Colonic mucosa (tissue), 4 donors: Measurements from ENCODE around the gene RIMS3. TPM values are rescaled to one million over a fixed set of nuclear protein-coding genes. Genes with fewer than 3 reads are reported as not detected.

ENCODE experiments used
- DNase-seq: peaks from one replicate; pipeline ENCODE4 v3.0.0-alpha.2; 2020
- H3K27ac ChIP-seq: fragments of 200-600 bp; one replicate; pipeline ENCODE4 v1.8.0; 2021
- H3K27me3 ChIP-seq: fragments of 200-600 bp; one replicate; pipeline ENCODE4 v1.8.0; 2021
- H3K36me3 ChIP-seq: fragments of 200-600 bp; one replicate; pipeline ENCODE4 v1.8.0; 2021
- H3K4me1 ChIP-seq: fragments of 200-600 bp; one replicate; pipeline ENCODE4 v1.8.0; 2021; ENCODE audit warnings: mild to moderate bottlenecking
- H3K4me3 ChIP-seq: fragments of 200-600 bp; one replicate; pipeline ENCODE4 v1.8.0; 2021
- H3K9ac ChIP-seq, 2 donors: one replicate each; pipeline ENCODE4 v1.7.0; 2013; ENCODE audit warnings: control low read depth in 2 of 2, low read depth in 2 of 2, low read length in 2 of 2
- H3K9me3 ChIP-seq: fragments of 200-600 bp; one replicate; pipeline ENCODE4 v1.8.0; 2021
- intact Hi-C: fragments of 100-400 bp; cut with DNase I; formaldehyde crosslinking; loops from one replicate; pipeline ENCODE4 v1.14.1; 2022
- total RNA-seq, 2 donors: library from RNA; stranded (reverse); fragmentation: NEBNext Ultra II Directional in 1 of 2; extraction: Animal tissue kit (Norgen Biotek cat#: 25700) in 1 of 2; gene quantifications; one replicate each; pipeline ENCODE4 v1.2.1, GENCODE V29; 2021
- TF ChIP-seq, protein P1 (sequence below): fragments of 200-600 bp; IDR thresholded peaks from one replicate; pipeline ENCODE4 v1.8.0; 2022; ENCODE audit warnings: antibody characterized with exemption, mild to moderate bottlenecking
- donor health status: healthy.
- donor health status: DM: no; HTN: no; CAD: no.
- donor health status: DM: no; HTN: no; CAD: no.

The RIMS3 gene
- total RNA-seq, 2 donors from 2014 or later, result 7.0 to 9.5 TPM

DNA sequence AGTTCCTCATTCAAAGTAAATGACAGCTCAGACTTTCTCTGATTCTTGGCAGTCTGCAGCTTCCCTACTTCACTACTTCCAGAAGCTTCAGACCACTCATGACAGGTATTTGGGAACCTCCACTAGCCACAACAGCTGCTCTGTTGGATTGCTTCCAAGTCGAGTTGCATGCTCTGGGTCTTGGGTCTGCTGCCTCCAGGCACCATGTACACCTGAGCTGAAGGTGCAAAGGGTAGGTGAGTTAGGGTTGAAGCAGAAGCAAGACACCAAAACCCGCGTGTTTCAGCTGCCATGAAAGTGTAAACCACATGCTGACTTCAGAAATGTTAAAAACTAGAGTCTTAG, 71.3 kb downstream of the RIMS3 start:
- intact Hi-C loops, result no loop called here
- Histone ChIP-seq H3K4me1 (no peaks in the 10 kb centered on the region), H3K27ac (no peak overlapping the region), H3K9me3 (no peaks in the 10 kb centered on the region), H3K27me3 (no peaks in the 10 kb centered on the region), H3K4me3 (no peak overlapping the region), H3K9ac (no peak overlapping the region), H3K36me3 (no peaks in the 10 kb centered on the region)
- no peak for DNase-seq
- TF ChIP-seq, protein P1, sequence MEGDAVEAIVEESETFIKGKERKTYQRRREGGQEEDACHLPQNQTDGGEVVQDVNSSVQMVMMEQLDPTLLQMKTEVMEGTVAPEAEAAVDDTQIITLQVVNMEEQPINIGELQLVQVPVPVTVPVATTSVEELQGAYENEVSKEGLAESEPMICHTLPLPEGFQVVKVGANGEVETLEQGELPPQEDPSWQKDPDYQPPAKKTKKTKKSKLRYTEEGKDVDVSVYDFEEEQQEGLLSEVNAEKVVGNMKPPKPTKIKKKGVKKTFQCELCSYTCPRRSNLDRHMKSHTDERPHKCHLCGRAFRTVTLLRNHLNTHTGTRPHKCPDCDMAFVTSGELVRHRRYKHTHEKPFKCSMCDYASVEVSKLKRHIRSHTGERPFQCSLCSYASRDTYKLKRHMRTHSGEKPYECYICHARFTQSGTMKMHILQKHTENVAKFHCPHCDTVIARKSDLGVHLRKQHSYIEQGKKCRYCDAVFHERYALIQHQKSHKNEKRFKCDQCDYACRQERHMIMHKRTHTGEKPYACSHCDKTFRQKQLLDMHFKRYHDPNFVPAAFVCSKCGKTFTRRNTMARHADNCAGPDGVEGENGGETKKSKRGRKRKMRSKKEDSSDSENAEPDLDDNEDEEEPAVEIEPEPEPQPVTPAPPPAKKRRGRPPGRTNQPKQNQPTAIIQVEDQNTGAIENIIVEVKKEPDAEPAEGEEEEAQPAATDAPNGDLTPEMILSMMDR, result no peak

DNA sequence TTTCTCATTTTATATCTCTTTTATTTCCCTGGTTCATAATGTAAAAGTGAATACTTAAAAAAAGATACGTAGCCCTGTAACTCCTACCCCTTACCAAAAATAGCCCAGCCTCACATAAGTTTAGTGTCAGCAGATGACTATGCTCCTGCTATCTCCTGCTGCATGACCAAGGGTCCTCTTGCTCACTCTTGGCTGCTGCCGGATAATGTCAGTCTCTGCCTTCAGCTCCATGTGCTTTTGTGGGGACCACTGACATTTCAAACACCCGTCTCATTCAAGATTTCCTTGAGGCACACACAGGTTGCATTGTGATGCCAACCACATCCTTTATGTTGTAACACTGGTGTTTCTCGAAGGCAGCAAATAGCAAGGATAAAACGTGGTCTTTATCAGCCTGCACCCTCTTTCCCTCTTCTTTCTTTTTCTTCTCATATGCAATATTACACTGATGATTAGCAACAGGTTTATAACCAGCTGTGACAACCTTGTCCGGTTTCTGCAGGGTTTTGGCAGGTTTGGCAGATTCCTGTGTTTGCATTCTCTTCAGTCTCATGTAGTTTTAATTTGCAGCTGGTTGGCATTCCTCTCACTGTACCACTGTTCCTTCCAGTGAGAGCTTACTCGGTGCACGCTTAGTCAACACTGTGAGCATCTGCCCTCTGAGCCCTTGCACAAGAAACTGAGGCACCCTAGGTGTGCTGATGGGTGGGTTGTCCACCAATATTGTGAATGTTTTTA, 71.9 kb downstream of the RIMS3 start:
- TF ChIP-seq, protein P1, result no peak
- Histone ChIP-seq H3K27me3 (no peaks in the 10 kb centered on the region), H3K9me3 (no peaks in the 10 kb centered on the region), H3K27ac (no peak overlapping the region), H3K4me1 (no peaks in the 10 kb centered on the region), H3K36me3 (no peaks in the 10 kb centered on the region), H3K4me3 (no peak overlapping the region), H3K9ac (no peak overlapping the region)
- intact Hi-C loops, result no loop called here
- no peak for DNase-seq

DNA sequence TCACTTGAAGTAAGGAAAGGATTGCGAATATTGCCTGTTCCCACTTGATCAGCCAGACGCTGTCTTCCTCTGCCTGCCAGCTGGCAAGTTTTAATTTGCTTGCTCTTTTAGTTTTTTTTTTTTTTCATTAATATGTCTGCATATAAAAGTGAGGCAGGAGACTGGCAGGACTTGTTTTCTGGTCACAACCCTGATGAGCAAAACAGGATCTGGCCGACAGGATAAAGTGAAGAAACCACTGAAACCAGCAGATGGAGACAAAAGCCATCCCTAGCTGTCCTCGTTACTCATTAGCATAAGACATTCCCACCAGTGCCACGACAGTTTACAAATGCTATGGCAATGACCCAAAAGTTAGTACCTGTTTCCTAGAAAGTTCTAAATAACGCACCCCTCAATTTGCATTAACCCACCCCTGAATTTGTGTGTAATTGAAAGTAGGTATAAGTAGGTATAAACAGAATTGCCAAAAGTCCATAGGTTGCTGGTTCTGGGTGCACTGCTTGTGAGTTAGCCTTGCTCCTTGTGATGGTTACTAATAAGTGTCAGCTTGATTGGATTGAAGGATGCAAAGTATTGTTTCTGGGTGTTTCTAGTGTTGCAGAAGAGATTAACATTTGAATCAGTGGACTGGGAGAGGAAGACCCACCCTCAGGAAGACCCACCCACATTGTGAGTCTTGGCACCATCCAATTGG, 73.2 kb downstream of the RIMS3 start:
- TF ChIP-seq, protein P1, result no peak
- Histone ChIP-seq H3K9ac (no peak overlapping the region), H3K27me3 (no peaks in the 10 kb centered on the region), H3K27ac (no peak overlapping the region), H3K9me3 (no peaks in the 10 kb centered on the region), H3K4me1 (no peaks in the 10 kb centered on the region), H3K36me3 (no peaks in the 10 kb centered on the region), H3K4me3 (no peak overlapping the region)
- intact Hi-C loops, result no loop called here
- no peak for DNase-seq

DNA sequence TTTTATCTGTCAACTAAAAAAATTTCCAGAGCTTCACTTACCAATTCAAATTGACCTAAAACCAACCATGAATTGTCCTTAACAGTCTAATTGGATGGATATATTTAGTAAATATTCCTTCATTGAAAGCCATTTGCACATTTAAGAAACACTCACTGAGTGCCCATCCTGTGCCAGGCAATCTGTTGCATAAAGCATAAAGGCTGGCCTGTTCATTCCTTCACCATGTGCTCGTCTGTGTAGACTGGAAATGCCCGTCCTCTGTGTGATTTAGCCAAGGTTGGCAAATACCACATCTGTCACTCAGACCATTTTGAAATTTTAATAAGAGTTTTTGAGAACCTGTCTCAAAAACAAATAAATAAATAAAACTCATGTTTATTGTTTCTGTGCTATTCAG, 76.9 kb downstream of the RIMS3 start:
- intact Hi-C loops, result no loop called here
- Histone ChIP-seq H3K9me3 (no peaks in the 10 kb centered on the region), H3K4me3 (no peak overlapping the region), H3K9ac (no peak overlapping the region), H3K4me1 (no peaks in the 10 kb centered on the region), H3K27ac (no peak overlapping the region), H3K27me3 (no peaks in the 10 kb centered on the region), H3K36me3 (no peaks in the 10 kb centered on the region)
- TF ChIP-seq, protein P1, result no peak
- no peak for DNase-seq

DNA sequence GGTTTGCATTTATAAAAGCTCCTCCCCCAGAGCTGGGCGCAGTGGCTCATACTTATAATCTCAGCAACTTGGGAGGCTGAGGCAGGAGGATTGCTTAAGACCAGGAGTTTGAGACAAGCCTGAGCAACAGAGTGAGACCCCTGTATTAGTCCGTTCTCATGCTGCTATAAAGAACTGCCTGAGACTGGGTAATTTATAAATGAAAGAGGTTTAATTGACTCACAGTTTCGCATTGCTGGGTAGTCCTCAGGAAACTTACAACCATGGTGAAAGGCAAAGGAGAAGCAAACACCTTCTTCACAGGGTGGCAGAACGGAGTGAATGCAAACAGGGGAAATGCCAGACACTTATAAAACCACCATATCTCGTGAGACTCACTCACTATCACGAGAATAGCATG, 81.5 kb downstream of the RIMS3 start:
- no peak for DNase-seq
- Histone ChIP-seq H3K4me1 (no peaks in the 10 kb centered on the region), H3K27ac (no peak overlapping the region), H3K36me3 (no peaks in the 10 kb centered on the region), H3K4me3 (no peak overlapping the region), H3K9me3 (no peaks in the 10 kb centered on the region), H3K9ac (no peak overlapping the region), H3K27me3 (no peaks in the 10 kb centered on the region)
- intact Hi-C loops, result no loop called here
- TF ChIP-seq, protein P1, result no peak
